Keratinocyte (primary cell): Measurements from ENCODE around the gene TMEM80. TPM values are rescaled to one million over a fixed set of nuclear protein-coding genes. Genes with fewer than 3 reads are reported as not detected.

ENCODE experiments used
- DNase-seq: peaks from one replicate; pipeline ENCODE4 v3.0.0-alpha.2; 2011; ENCODE audit warnings: low read depth, missing footprints, low spot score
- FAIRE-seq: peaks from 2 replicates; lab custom pipeline; 2011; peaks lifted over from hg19 to GRCh38; lab: Jason Lieb, UNC
- H2AFZ ChIP-seq: 2 replicates; pipeline ENCODE4 v1.6.0; 2012; ENCODE audit warnings: low read length, control low read depth, inconsistent platforms; ENCODE audit not compliant: control insufficient read depth
- H3K27ac ChIP-seq: 2 replicates; pipeline ENCODE4 v1.5.1; 2011; ENCODE audit warnings: low read length; ENCODE audit not compliant: control insufficient read depth, insufficient read depth
- H3K27me3 ChIP-seq: 3 replicates; pipeline ENCODE4 v1.6.0; 2011; ENCODE audit warnings: low read length; ENCODE audit not compliant: control insufficient read depth, insufficient read depth; ENCODE audit errors: extremely low read depth
- H3K36me3 ChIP-seq, 2 experiments: 2 replicates in 1 of 2; 3 replicates in 1 of 2; pipeline ENCODE4 v1.5.1; 2011; ENCODE audit warnings: low read length in 2 of 2, mild to moderate bottlenecking in 1 of 2; ENCODE audit not compliant: control insufficient read depth in 2 of 2, insufficient read depth in 2 of 2; ENCODE audit errors: extremely low read depth in 1 of 2
- H3K4me1 ChIP-seq: 3 replicates; pipeline ENCODE4 v1.5.1; 2011; ENCODE audit warnings: low read length; ENCODE audit not compliant: control insufficient read depth, insufficient read depth; ENCODE audit errors: extremely low read depth
- H3K4me2 ChIP-seq: 3 replicates; pipeline ENCODE4 v1.6.0; 2011; ENCODE audit warnings: low read depth, low read length; ENCODE audit not compliant: control insufficient read depth, insufficient read depth; ENCODE audit errors: extremely low read depth
- H3K4me3 ChIP-seq, 3 experiments: fragments of 200-600 bp in 1 of 3; sonication (generic) in 1 of 3; 2 replicates in 2 of 3; 3 replicates in 1 of 3; pipeline ENCODE4 v1.5.1; 2011 to 2016; ENCODE audit warnings: low read length in 3 of 3, mild to moderate bottlenecking in 3 of 3, control low read depth in 2 of 3, inconsistent platforms in 1 of 3, low read depth in 1 of 3, mixed read lengths in 1 of 3, mixed run types in 1 of 3, moderate library complexity in 1 of 3; ENCODE audit not compliant: control insufficient read depth in 2 of 3, insufficient read depth in 2 of 3; ENCODE audit errors: extremely low read depth in 1 of 3
- H3K79me2 ChIP-seq: 2 replicates; pipeline ENCODE4 v1.6.0; 2012; ENCODE audit warnings: low read length; ENCODE audit not compliant: control insufficient read depth, insufficient read depth
- H3K9ac ChIP-seq: 3 replicates; pipeline ENCODE4 v1.6.0; 2011; ENCODE audit warnings: low read length; ENCODE audit not compliant: control insufficient read depth, insufficient read depth; ENCODE audit errors: extremely low read depth
- H3K9me1 ChIP-seq: 3 replicates; pipeline ENCODE4 v1.6.0; 2011; ENCODE audit warnings: low read length; ENCODE audit not compliant: control insufficient read depth, insufficient read depth; ENCODE audit errors: extremely low read depth
- H3K9me3 ChIP-seq: 2 replicates; pipeline ENCODE4 v1.5.1; 2012; ENCODE audit warnings: low read depth, low read length; ENCODE audit not compliant: control insufficient read depth
- H4K20me1 ChIP-seq: 3 replicates; pipeline ENCODE4 v1.6.0; 2011; ENCODE audit warnings: low read length; ENCODE audit not compliant: control insufficient read depth, insufficient read depth; ENCODE audit errors: extremely low read depth
- EZH2 ChIP-seq: IDR thresholded peaks from one replicate; pipeline ENCODE4 v1.6.1; 2012; ENCODE audit warnings: inconsistent platforms, mild to moderate bottlenecking, low read length, moderate library complexity
- dilution Hi-C: fragments of 300-500 bp; cut with MboI; formaldehyde crosslinking; loops from one replicate; pipeline ENCODE4 v1.7.0; 2020; ENCODE audit warnings: low sequenced_read_pairs; ENCODE audit not compliant: extremely low pct_ligation_motif_present
- polyA plus RNA-seq, 5 experiments: library from polyadenylated mRNA; depleted of rRNA in 3 of 5; stranded (reverse) in 3 of 5; stranded (forward) in 1 of 5; unstranded in 1 of 5; fragments of >200 nt; gene quantifications; 1 replicate in 1 of 5; 2 replicates in 3 of 5; 3 replicates in 1 of 5; pipeline versions ENCODE4 v1.2.1 to v1.2.3, GENCODE V29; 2011 to 2012; ENCODE audit warnings: missing spikeins in 2 of 5, low read depth in 1 of 5, low replicate concordance in 1 of 5
- TF ChIP-seq, protein P1 (sequence below), 3 experiments: IDR thresholded peaks in 1 of 3; conservative IDR thresholded peaks in 1 of 3; optimal IDR thresholded peaks in 1 of 3; 2 replicates in 2 of 3; 3 replicates in 1 of 3; pipeline versions ENCODE3 to v1.5.1; 2011; ENCODE audit warnings: low read length in 3 of 3, mild to moderate bottlenecking in 3 of 3, moderate library complexity in 2 of 3, control low read depth in 1 of 3, inconsistent platforms in 1 of 3; ENCODE audit not compliant: insufficient read depth in 2 of 3; ENCODE audit errors: extremely low read depth in 1 of 3

Gene TMEM80
- polyA plus RNA-seq, 1 donor (not counting 4 experiments of a cell fraction or from before 2014, with no cell fraction given) = 29.8 TPM

DNA sequence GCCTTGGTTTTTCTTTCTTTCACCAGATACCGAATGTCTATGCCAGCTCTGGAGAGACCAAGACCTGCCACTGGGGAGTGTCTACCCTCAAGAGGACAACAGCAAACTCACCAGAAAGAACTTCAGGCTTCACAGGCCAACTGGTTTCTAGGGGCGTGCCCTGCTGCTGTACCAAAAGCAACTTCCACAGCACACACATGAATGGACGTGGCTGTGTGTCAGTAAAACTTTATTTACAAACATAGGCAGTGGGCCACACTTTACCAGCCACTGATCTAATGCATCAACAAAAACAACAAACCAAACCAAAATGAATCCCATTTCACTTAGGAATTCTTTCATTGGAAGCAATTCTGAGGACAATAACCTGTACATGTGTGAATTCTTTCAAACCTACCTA lies 17.3 kb upstream of the TMEM80 start:
- H3K4me1 ChIP-seq = no peaks in the 10 kb centered on the region
- no peak overlapping the region for H3K4me3 ChIP-seq
- dilution Hi-C loops = no loop called here
- H3K79me2 ChIP-seq = no peaks in the 10 kb centered on the region
- DNase-seq (no peak), FAIRE-seq (no peak)
- TF ChIP-seq EZH2 = no peak
- TF ChIP-seq, protein P1, sequence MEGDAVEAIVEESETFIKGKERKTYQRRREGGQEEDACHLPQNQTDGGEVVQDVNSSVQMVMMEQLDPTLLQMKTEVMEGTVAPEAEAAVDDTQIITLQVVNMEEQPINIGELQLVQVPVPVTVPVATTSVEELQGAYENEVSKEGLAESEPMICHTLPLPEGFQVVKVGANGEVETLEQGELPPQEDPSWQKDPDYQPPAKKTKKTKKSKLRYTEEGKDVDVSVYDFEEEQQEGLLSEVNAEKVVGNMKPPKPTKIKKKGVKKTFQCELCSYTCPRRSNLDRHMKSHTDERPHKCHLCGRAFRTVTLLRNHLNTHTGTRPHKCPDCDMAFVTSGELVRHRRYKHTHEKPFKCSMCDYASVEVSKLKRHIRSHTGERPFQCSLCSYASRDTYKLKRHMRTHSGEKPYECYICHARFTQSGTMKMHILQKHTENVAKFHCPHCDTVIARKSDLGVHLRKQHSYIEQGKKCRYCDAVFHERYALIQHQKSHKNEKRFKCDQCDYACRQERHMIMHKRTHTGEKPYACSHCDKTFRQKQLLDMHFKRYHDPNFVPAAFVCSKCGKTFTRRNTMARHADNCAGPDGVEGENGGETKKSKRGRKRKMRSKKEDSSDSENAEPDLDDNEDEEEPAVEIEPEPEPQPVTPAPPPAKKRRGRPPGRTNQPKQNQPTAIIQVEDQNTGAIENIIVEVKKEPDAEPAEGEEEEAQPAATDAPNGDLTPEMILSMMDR (optimal IDR thresholded peaks at IDR 0.05 in 1 of 3, IDR thresholded peaks at IDR 0.05 in 1 of 3, conservative IDR thresholded peaks at IDR 0.05 in 1 of 3; ENCODE audit: extremely low read depth in 1 of 3, insufficient read depth in 2 of 3, low read length in 3 of 3) = no peak
- H4K20me1 ChIP-seq = no peaks in the 10 kb centered on the region
- no peaks in the 10 kb centered on the region for H3K9me1 ChIP-seq
- H3K36me3 ChIP-seq = peaks cover 17 to 41% of the 10 kb centered on the region in 2 experiments
- H3K4me2 ChIP-seq = no peak overlapping the region
- no peak overlapping the region for H3K27ac ChIP-seq
- H3K9ac ChIP-seq = no peak overlapping the region
- H3K27me3 ChIP-seq = no peaks in the 10 kb centered on the region
- no peaks in the 10 kb centered on the region for H3K9me3 ChIP-seq
- no peak overlapping the region for H2AFZ ChIP-seq

DNA sequence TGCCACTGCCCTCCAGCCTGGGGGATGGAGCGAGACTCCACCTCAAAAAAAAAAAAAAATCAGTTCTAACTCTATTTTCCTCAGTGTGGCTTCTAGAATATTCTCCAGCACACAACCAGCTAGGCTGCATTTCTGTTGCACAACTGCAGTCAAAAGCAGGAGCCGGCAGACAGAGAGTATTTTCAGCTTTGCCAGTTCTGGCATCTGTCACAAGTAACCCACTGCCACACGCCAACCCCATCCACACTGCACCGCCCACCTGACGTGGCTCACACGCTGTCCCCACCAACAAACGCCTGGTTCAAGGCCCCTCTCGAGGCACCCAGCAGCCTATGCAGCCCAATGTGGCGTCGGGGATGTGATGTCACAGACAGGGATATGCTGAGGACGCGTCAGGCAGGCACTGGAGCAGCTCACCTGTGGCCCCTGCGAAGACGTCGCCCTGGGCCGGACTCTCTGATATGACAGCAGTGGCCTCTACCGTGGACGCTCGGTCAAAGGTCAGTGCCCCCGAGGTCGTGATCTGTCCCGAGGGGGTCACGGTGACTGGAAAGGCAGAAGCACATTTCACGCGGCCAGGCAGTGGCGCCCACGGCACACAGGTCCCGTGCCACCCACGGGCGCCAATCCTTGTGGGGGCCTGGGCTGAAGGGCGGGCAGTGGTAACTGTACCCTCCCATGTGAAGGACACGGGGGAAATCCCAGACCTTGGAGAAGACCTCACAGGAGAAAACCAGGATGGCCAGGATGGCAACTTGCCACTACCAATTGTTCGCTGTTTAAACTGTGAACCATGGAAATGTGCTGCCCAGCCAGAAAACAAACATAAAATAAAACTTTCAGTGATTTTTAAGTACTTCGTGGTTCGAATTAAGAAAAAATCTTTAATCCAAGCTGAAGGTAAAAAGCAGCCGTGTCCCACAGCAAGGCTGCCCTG lies 16.1 kb upstream of the TMEM80 start:
- TF ChIP-seq, protein P1 (optimal IDR thresholded peaks at IDR 0.05 in 1 of 3, IDR thresholded peaks at IDR 0.05 in 1 of 3, conservative IDR thresholded peaks at IDR 0.05 in 1 of 3; ENCODE audit: extremely low read depth in 1 of 3, insufficient read depth in 2 of 3, low read length in 3 of 3) = no peak
- TF ChIP-seq EZH2 = no peak
- no peak overlapping the region for H3K9ac ChIP-seq
- dilution Hi-C loops = no loop called here
- no peak overlapping the region for H3K4me3 ChIP-seq
- H3K79me2 ChIP-seq = no peaks in the 10 kb centered on the region
- H3K27ac ChIP-seq = no peak overlapping the region
- no peaks in the 10 kb centered on the region for H4K20me1 ChIP-seq
- no peaks in the 10 kb centered on the region for H3K4me1 ChIP-seq
- DNase-seq = no peak
- no peak overlapping the region for H3K4me2 ChIP-seq
- no peaks in the 10 kb centered on the region for H3K9me3 ChIP-seq
- H2AFZ ChIP-seq = no peak overlapping the region
- H3K9me1 ChIP-seq = no peaks in the 10 kb centered on the region
- peaks cover 16 to 32% of the 10 kb centered on the region in 2 experiments for H3K36me3 ChIP-seq
- no peak for FAIRE-seq
- H3K27me3 ChIP-seq = no peaks in the 10 kb centered on the region
